HEK293T (cell line): ENCODE data around the gene PSMC5.
A peak's percentile ranks its signal among the peaks of the same experiment; 100 is the strongest.

Source experiments
- ELF4 ChIP-seq: fragments of 450-650 bp; IDR thresholded peaks from 2 replicates; pipeline ENCODE4 v1.6.1; 2017; ENCODE audit warnings: antibody characterized with exemption
- FOXA1 ChIP-seq: fragments of 450-650 bp; IDR thresholded peaks from 2 replicates; pipeline ENCODE4 v1.6.1; 2016; ENCODE audit warnings: mild to moderate bottlenecking
- FOXK2 ChIP-seq: fragments of 450-650 bp; IDR thresholded peaks from 2 replicates; pipeline ENCODE4 v1.6.1; 2016; ENCODE audit warnings: mild to moderate bottlenecking
- L3MBTL2 ChIP-seq: fragments of 450-650 bp; conservative IDR thresholded peaks from 2 replicates; pipeline ENCODE4 v1.6.1; 2016; ENCODE audit warnings: mild to moderate bottlenecking
- SP1 ChIP-seq: fragments of 450-650 bp; IDR thresholded peaks from 2 replicates; pipeline ENCODE4 v1.6.1; 2017
- TARDBP ChIP-seq: fragments of 450-650 bp; IDR thresholded peaks from 2 replicates; pipeline ENCODE4 v1.6.1; 2016
- TF ChIP-seq, protein P1 (sequence below): fragments of 450-650 bp; IDR thresholded peaks from 2 replicates; pipeline ENCODE4 v1.6.1; 2016

DNA sequence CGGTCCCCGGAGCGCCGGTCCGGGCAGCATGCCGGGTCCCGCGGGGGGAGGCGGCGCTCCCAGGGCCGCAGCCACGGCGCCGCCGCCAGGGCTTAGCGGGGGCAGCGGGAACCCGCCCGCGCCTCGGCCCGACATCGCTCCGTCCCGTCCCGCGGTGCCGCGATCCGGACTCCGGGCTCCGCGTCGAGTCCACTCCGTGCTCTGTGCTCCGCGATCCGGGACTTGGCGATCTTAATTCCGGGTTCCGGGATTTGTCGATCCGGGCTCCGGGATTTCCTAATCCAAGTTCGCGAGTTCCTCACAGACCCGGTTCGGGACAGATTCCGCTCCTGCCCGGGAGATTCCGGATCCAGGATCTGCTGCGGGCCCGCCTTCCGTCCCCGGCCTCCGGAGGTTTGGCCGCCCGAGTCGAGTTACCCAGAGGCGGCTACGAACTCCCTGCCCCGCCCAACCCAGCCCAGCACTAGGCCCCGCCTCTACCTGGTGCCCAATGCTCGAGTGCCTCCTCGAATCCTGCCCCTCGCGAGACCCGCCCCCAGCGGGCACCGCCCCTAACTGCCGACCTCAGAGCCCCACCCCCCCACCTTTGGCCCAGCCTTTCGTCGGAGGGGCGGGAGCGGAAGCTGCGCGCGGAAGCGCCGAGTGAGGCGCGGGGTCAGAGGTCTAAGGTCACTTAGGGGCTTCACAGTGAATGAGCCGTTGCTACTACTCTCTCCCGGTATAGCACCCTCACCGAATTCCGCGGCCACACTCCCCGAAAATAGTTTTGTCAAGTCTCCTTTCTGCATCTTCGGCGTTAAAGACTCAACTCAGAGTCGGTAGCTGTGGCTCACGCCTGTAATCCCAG is 15.5 kb downstream of the PSMC5 start, which contains the start of gene SMARCD2:
- TF ChIP-seq ELF4 (peak; percentile 79), FOXK2 (no peak), FOXA1 (no peak), SP1 (no peak), L3MBTL2 (no peak), TARDBP (no peak)
- TF ChIP-seq, protein P1, sequence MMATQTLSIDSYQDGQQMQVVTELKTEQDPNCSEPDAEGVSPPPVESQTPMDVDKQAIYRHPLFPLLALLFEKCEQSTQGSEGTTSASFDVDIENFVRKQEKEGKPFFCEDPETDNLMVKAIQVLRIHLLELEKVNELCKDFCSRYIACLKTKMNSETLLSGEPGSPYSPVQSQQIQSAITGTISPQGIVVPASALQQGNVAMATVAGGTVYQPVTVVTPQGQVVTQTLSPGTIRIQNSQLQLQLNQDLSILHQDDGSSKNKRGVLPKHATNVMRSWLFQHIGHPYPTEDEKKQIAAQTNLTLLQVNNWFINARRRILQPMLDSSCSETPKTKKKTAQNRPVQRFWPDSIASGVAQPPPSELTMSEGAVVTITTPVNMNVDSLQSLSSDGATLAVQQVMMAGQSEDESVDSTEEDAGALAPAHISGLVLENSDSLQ = peak; percentile 68
